ENCODE results near the gene CD22.
"Not testable (repeated sequence)": the region's sequence is repeated elsewhere in the genome, so short reads cannot be mapped to it uniquely, and the experiment has no call there.

DNA sequence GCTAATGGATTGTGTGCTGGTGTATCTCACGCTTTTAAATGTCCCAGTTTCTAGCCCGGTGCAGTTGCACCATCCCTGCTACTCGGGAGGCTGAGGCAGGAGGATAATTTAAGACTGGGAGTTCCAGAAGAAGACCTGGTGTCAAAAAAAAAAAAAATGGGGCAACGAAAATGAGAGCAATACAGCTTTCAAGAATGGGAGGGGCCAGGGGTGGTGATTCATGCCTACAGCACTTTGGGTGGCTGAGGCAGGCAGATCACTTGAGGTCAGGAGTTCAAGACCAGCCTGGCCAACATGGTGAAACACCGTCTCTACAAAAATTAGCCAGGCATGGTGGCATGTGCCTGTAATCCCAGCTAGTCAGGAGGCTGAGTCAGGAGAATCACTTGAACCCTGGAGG lies 42.9 kb upstream of the CD22 start:
- TF ChIP-seq, protein P1, sequence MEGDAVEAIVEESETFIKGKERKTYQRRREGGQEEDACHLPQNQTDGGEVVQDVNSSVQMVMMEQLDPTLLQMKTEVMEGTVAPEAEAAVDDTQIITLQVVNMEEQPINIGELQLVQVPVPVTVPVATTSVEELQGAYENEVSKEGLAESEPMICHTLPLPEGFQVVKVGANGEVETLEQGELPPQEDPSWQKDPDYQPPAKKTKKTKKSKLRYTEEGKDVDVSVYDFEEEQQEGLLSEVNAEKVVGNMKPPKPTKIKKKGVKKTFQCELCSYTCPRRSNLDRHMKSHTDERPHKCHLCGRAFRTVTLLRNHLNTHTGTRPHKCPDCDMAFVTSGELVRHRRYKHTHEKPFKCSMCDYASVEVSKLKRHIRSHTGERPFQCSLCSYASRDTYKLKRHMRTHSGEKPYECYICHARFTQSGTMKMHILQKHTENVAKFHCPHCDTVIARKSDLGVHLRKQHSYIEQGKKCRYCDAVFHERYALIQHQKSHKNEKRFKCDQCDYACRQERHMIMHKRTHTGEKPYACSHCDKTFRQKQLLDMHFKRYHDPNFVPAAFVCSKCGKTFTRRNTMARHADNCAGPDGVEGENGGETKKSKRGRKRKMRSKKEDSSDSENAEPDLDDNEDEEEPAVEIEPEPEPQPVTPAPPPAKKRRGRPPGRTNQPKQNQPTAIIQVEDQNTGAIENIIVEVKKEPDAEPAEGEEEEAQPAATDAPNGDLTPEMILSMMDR (conservative IDR thresholded peaks at IDR 0.05; ENCODE audit: low read depth, low read length): not testable (repeated sequence)
- TF ChIP-seq EZH2 (IDR thresholded peaks at IDR 0.05; ENCODE audit: borderline replicate concordance, low read depth, low read length, poor library complexity, severe bottlenecking): not testable (repeated sequence)
